ENCODE measurements around the gene PGS1. TPM values are rescaled to one million over a fixed set of nuclear protein-coding genes. Genes with fewer than 3 reads are reported as not detected.

The PGS1 gene
- total RNA-seq, 2 donors from 2014 or later: 21.2 to 21.8 TPM

GRCh38 chr17:78359997-78360370 lies 18.5 kb upstream of the PGS1 start, which contains the start of gene SOCS3:
Gene SOCS3 (minus strand): TSS chr17:78360077. CDS start chr17:78359095, 982 bp downstream.
- Histone ChIP-seq H3K9me3 (no peaks in the 10 kb centered on the region), H3K36me3 (peaks cover 16% of the 10 kb centered on the region), H3K27ac (peak within 1 kb of the TSS; percentile 93 to 94), H3K4me3 (peak within 1 kb of the TSS; percentile 67 to 76), H3K27me3 (no peaks in the 10 kb centered on the region), H3K4me1 (peaks cover 0 to 57% of the 10 kb centered on the region in 2 donors)
- TF ChIP-seq CTCF (IDR thresholded peaks at IDR 0.05): no peak
- peak; percentile 99 for DNase-seq (ENCODE audit: low spot score)

GRCh38 chr17:78360371-78361224 lies 17.9 kb upstream of the PGS1 start:
- TF ChIP-seq CTCF (IDR thresholded peaks at IDR 0.05): peak; percentile 79 to 97
- peak; percentile 95 for DNase-seq (ENCODE audit: low spot score)
- H3K4me3 ChIP-seq: peak overlapping the region; percentile 40 to 67
- H3K4me1 ChIP-seq: peaks cover 0 to 56% of the 10 kb centered on the region in 2 donors
- H3K36me3 ChIP-seq: peaks cover 16% of the 10 kb centered on the region
- H3K27me3 ChIP-seq: no peaks in the 10 kb centered on the region
- H3K27ac ChIP-seq: peak overlapping the region; percentile 88 to 93
- no peaks in the 10 kb centered on the region for H3K9me3 ChIP-seq

GRCh38 chr17:78361225-78361701 lies 17.2 kb upstream of the PGS1 start:
- no peak for TF ChIP-seq CTCF (IDR thresholded peaks at IDR 0.05)
- H3K4me3 ChIP-seq: no peak overlapping the region

GRCh38 chr17:78362232-78362631 lies 16.2 kb upstream of the PGS1 start:
- DNase-seq (ENCODE audit: low spot score): no peak
- Histone ChIP-seq H3K36me3 (peaks cover 16% of the 10 kb centered on the region), H3K4me1 (peaks cover 0 to 53% of the 10 kb centered on the region in 2 donors), H3K4me3 (no peak overlapping the region), H3K9me3 (no peaks in the 10 kb centered on the region), H3K27me3 (no peaks in the 10 kb centered on the region), H3K27ac (no peak overlapping the region)
- no peak for TF ChIP-seq CTCF (IDR thresholded peaks at IDR 0.05)

More at GRCh38 chr17:78361225-78361701, 17.2 kb upstream of the PGS1 start:
- Histone ChIP-seq H3K4me1 (peaks cover 0 to 56% of the 10 kb centered on the region in 2 donors), H3K9me3 (no peaks in the 10 kb centered on the region), H3K36me3 (peaks cover 16% of the 10 kb centered on the region), H3K27ac (peak overlapping the region in 1 of 2 donors; percentile 88), H3K27me3 (no peaks in the 10 kb centered on the region)
- DNase-seq (ENCODE audit: low spot score): no peak

GRCh38 chr17:78362671-78363070 lies 15.8 kb upstream of the PGS1 start:
- Histone ChIP-seq H3K4me1 (peaks cover 0 to 48% of the 10 kb centered on the region in 2 donors), H3K36me3 (peaks cover 13% of the 10 kb centered on the region), H3K4me3 (no peak overlapping the region), H3K27me3 (no peaks in the 10 kb centered on the region), H3K9me3 (no peaks in the 10 kb centered on the region), H3K27ac (no peak overlapping the region)
- DNase-seq (ENCODE audit: low spot score): no peak
- TF ChIP-seq CTCF (IDR thresholded peaks at IDR 0.05): no peak
